ENCODE results near the gene ANKS1B. TPM values are rescaled to one million over a fixed set of nuclear protein-coding genes. Genes with fewer than 3 reads are reported as not detected.
"Not testable (repeated sequence)": the region's sequence is repeated elsewhere in the genome, so short reads cannot be mapped to it uniquely, and the experiment has no call there.

ANKS1B gene
- total RNA-seq, 1 donor, result not detected

GRCh38 chr12:98757455-98757854 is 1227.3 kb downstream of the ANKS1B start:
- DNase-seq (ENCODE audit: low read depth in 2 of 3, low spot score in 2 of 3), result no peak

GRCh38 chr12:98755855-98756254 is 1228.9 kb downstream of the ANKS1B start:
- DNase-seq (ENCODE audit: low read depth in 2 of 3, low spot score in 2 of 3), result not testable (repeated sequence)

GRCh38 chr12:98754095-98754494 is 1230.6 kb downstream of the ANKS1B start:
- DNase-seq (ENCODE audit: low read depth in 2 of 3, low spot score in 2 of 3), result no peak

GRCh38 chr12:98752726-98753125 is 1232.0 kb downstream of the ANKS1B start:
- no peak for DNase-seq (ENCODE audit: low read depth in 2 of 3, low spot score in 2 of 3)

- DNase-seq (ENCODE audit: low read depth in 2 of 3, low spot score in 2 of 3), result no peak
Measured at GRCh38 chr12:98751580-98752115, 1233.1 kb downstream of the ANKS1B start.

- no peak for DNase-seq (ENCODE audit: low read depth in 2 of 3, low spot score in 2 of 3)
Measured at GRCh38 chr12:98750511-98750910, 1234.2 kb downstream of the ANKS1B start.

- DNase-seq (ENCODE audit: low read depth in 2 of 3, low spot score in 2 of 3), result no peak
Measured at GRCh38 chr12:98748463-98748862, 1236.3 kb downstream of the ANKS1B start.

- peak in 1 of 3 donors; percentile 32 for DNase-seq (ENCODE audit: low read depth in 2 of 3, low spot score in 2 of 3)
Measured at GRCh38 chr12:98745578-98746391, 1239.0 kb downstream of the ANKS1B start.

GRCh38 chr12:98744680-98745079 is 1240.1 kb downstream of the ANKS1B start:
- DNase-seq (ENCODE audit: low read depth in 2 of 3, low spot score in 2 of 3), result no peak

- DNase-seq (ENCODE audit: low read depth in 2 of 3, low spot score in 2 of 3), result peak in 1 of 3 donors; percentile 37
Measured at GRCh38 chr12:98743362-98743953, 1241.3 kb downstream of the ANKS1B start.

GRCh38 chr12:98741556-98742265 is 1243.0 kb downstream of the ANKS1B start:
- DNase-seq (ENCODE audit: low read depth in 2 of 3, low spot score in 2 of 3), result no peak

GRCh38 chr12:98741196-98741555 is 1243.6 kb downstream of the ANKS1B start:
- no peak for DNase-seq (ENCODE audit: low read depth in 2 of 3, low spot score in 2 of 3)

- DNase-seq (ENCODE audit: low read depth in 2 of 3, low spot score in 2 of 3), result no peak
Measured at GRCh38 chr12:98740751-98741150, 1244.0 kb downstream of the ANKS1B start.

GRCh38 chr12:98738539-98738938 is 1246.2 kb downstream of the ANKS1B start:
- no peak for DNase-seq (ENCODE audit: low read depth in 2 of 3, low spot score in 2 of 3)

GRCh38 chr12:98738002-98738401 is 1246.7 kb downstream of the ANKS1B start:
- no peak for DNase-seq (ENCODE audit: low read depth in 2 of 3, low spot score in 2 of 3)

- no peak for DNase-seq (ENCODE audit: low read depth in 2 of 3, low spot score in 2 of 3)
Measured at GRCh38 chr12:98737322-98737712, 1247.4 kb downstream of the ANKS1B start.

GRCh38 chr12:98736352-98737321 is 1248.1 kb downstream of the ANKS1B start:
- DNase-seq (ENCODE audit: low read depth in 2 of 3, low spot score in 2 of 3), result no peak

GRCh38 chr12:98735821-98736220 is 1248.9 kb downstream of the ANKS1B start:
- DNase-seq (ENCODE audit: low read depth in 2 of 3, low spot score in 2 of 3), result no peak

- DNase-seq (ENCODE audit: low read depth in 2 of 3, low spot score in 2 of 3), result no peak
Measured at GRCh38 chr12:98733667-98734350, 1250.9 kb downstream of the ANKS1B start.

GRCh38 chr12:98730412-98730811 is 1254.3 kb downstream of the ANKS1B start:
- no peak for DNase-seq (ENCODE audit: low read depth in 2 of 3, low spot score in 2 of 3)
